Keratinocyte (primary cell): ENCODE data around the gene ERMARD. TPM values are rescaled to one million over a fixed set of nuclear protein-coding genes. Genes with fewer than 3 reads are reported as not detected.

Experiments used
- DNase-seq: peaks from one replicate; pipeline ENCODE4 v3.0.0-alpha.2; 2011; ENCODE audit warnings: low read depth, missing footprints, low spot score
- FAIRE-seq: peaks from 2 replicates; lab custom pipeline; 2011; peaks lifted over from hg19 to GRCh38; lab: Jason Lieb, UNC
- H2AFZ ChIP-seq: 2 replicates; pipeline ENCODE4 v1.6.0; 2012; ENCODE audit warnings: low read length, control low read depth, inconsistent platforms; ENCODE audit not compliant: control insufficient read depth
- H3K27ac ChIP-seq: 2 replicates; pipeline ENCODE4 v1.5.1; 2011; ENCODE audit warnings: low read length; ENCODE audit not compliant: control insufficient read depth, insufficient read depth
- H3K27me3 ChIP-seq: 3 replicates; pipeline ENCODE4 v1.6.0; 2011; ENCODE audit warnings: low read length; ENCODE audit not compliant: control insufficient read depth, insufficient read depth; ENCODE audit errors: extremely low read depth
- H3K36me3 ChIP-seq, 2 experiments: 2 replicates in 1 of 2; 3 replicates in 1 of 2; pipeline ENCODE4 v1.5.1; 2011; ENCODE audit warnings: low read length in 2 of 2, mild to moderate bottlenecking in 1 of 2; ENCODE audit not compliant: control insufficient read depth in 2 of 2, insufficient read depth in 2 of 2; ENCODE audit errors: extremely low read depth in 1 of 2
- H3K4me1 ChIP-seq: 3 replicates; pipeline ENCODE4 v1.5.1; 2011; ENCODE audit warnings: low read length; ENCODE audit not compliant: control insufficient read depth, insufficient read depth; ENCODE audit errors: extremely low read depth
- H3K4me2 ChIP-seq: 3 replicates; pipeline ENCODE4 v1.6.0; 2011; ENCODE audit warnings: low read depth, low read length; ENCODE audit not compliant: control insufficient read depth, insufficient read depth; ENCODE audit errors: extremely low read depth
- H3K4me3 ChIP-seq, 3 experiments: fragments of 200-600 bp in 1 of 3; sonication (generic) in 1 of 3; 2 replicates in 2 of 3; 3 replicates in 1 of 3; pipeline ENCODE4 v1.5.1; 2011 to 2016; ENCODE audit warnings: low read length in 3 of 3, mild to moderate bottlenecking in 3 of 3, control low read depth in 2 of 3, inconsistent platforms in 1 of 3, low read depth in 1 of 3, mixed read lengths in 1 of 3, mixed run types in 1 of 3, moderate library complexity in 1 of 3; ENCODE audit not compliant: control insufficient read depth in 2 of 3, insufficient read depth in 2 of 3; ENCODE audit errors: extremely low read depth in 1 of 3
- H3K79me2 ChIP-seq: 2 replicates; pipeline ENCODE4 v1.6.0; 2012; ENCODE audit warnings: low read length; ENCODE audit not compliant: control insufficient read depth, insufficient read depth
- H3K9ac ChIP-seq: 3 replicates; pipeline ENCODE4 v1.6.0; 2011; ENCODE audit warnings: low read length; ENCODE audit not compliant: control insufficient read depth, insufficient read depth; ENCODE audit errors: extremely low read depth
- H3K9me1 ChIP-seq: 3 replicates; pipeline ENCODE4 v1.6.0; 2011; ENCODE audit warnings: low read length; ENCODE audit not compliant: control insufficient read depth, insufficient read depth; ENCODE audit errors: extremely low read depth
- H3K9me3 ChIP-seq: 2 replicates; pipeline ENCODE4 v1.5.1; 2012; ENCODE audit warnings: low read depth, low read length; ENCODE audit not compliant: control insufficient read depth
- H4K20me1 ChIP-seq: 3 replicates; pipeline ENCODE4 v1.6.0; 2011; ENCODE audit warnings: low read length; ENCODE audit not compliant: control insufficient read depth, insufficient read depth; ENCODE audit errors: extremely low read depth
- EZH2 ChIP-seq: IDR thresholded peaks from one replicate; pipeline ENCODE4 v1.6.1; 2012; ENCODE audit warnings: inconsistent platforms, mild to moderate bottlenecking, low read length, moderate library complexity
- dilution Hi-C: fragments of 300-500 bp; cut with MboI; formaldehyde crosslinking; loops from one replicate; pipeline ENCODE4 v1.7.0; 2020; ENCODE audit warnings: low sequenced_read_pairs; ENCODE audit not compliant: extremely low pct_ligation_motif_present
- polyA plus RNA-seq, 5 experiments: library from polyadenylated mRNA; depleted of rRNA in 3 of 5; stranded (reverse) in 3 of 5; stranded (forward) in 1 of 5; unstranded in 1 of 5; fragments of >200 nt; gene quantifications; 1 replicate in 1 of 5; 2 replicates in 3 of 5; 3 replicates in 1 of 5; pipeline versions ENCODE4 v1.2.1 to v1.2.3, GENCODE V29; 2011 to 2012; ENCODE audit warnings: missing spikeins in 2 of 5, low read depth in 1 of 5, low replicate concordance in 1 of 5
- TF ChIP-seq, protein P1 (sequence below), 3 experiments: IDR thresholded peaks in 1 of 3; conservative IDR thresholded peaks in 1 of 3; optimal IDR thresholded peaks in 1 of 3; 2 replicates in 2 of 3; 3 replicates in 1 of 3; pipeline versions ENCODE3 to v1.5.1; 2011; ENCODE audit warnings: low read length in 3 of 3, mild to moderate bottlenecking in 3 of 3, moderate library complexity in 2 of 3, control low read depth in 1 of 3, inconsistent platforms in 1 of 3; ENCODE audit not compliant: insufficient read depth in 2 of 3; ENCODE audit errors: extremely low read depth in 1 of 3

The ERMARD gene
- polyA plus RNA-seq, 1 donor (not counting 4 experiments of a cell fraction or from before 2014, with no cell fraction given) = 37.9 TPM

GRCh38 chr6:169723991-169724493, 27.4 kb upstream of the ERMARD start:
- Histone ChIP-seq H3K27ac (no peak overlapping the region), H3K4me2 (no peak overlapping the region), H2AFZ (no peak overlapping the region), H3K9ac (peak overlapping the region; percentile 37), H3K36me3 (no peaks in the 10 kb centered on the region), H3K9me3 (no peaks in the 10 kb centered on the region), H3K4me1 (peaks cover 19% of the 10 kb centered on the region), H4K20me1 (peaks cover 2% of the 10 kb centered on the region), H3K4me3 (peak overlapping the region in 2 of 3 experiments; percentile 28 to 40), H3K27me3 (no peaks in the 10 kb centered on the region), H3K9me1 (no peaks in the 10 kb centered on the region), H3K79me2 (peaks cover 24% of the 10 kb centered on the region)
- DNase-seq (no peak), FAIRE-seq (no peak)
- TF ChIP-seq EZH2 = no peak
- TF ChIP-seq, protein P1, sequence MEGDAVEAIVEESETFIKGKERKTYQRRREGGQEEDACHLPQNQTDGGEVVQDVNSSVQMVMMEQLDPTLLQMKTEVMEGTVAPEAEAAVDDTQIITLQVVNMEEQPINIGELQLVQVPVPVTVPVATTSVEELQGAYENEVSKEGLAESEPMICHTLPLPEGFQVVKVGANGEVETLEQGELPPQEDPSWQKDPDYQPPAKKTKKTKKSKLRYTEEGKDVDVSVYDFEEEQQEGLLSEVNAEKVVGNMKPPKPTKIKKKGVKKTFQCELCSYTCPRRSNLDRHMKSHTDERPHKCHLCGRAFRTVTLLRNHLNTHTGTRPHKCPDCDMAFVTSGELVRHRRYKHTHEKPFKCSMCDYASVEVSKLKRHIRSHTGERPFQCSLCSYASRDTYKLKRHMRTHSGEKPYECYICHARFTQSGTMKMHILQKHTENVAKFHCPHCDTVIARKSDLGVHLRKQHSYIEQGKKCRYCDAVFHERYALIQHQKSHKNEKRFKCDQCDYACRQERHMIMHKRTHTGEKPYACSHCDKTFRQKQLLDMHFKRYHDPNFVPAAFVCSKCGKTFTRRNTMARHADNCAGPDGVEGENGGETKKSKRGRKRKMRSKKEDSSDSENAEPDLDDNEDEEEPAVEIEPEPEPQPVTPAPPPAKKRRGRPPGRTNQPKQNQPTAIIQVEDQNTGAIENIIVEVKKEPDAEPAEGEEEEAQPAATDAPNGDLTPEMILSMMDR (optimal IDR thresholded peaks at IDR 0.05 in 1 of 3, IDR thresholded peaks at IDR 0.05 in 1 of 3, conservative IDR thresholded peaks at IDR 0.05 in 1 of 3; ENCODE audit: extremely low read depth in 1 of 3, insufficient read depth in 2 of 3, low read length in 3 of 3) = no peak
- dilution Hi-C loops = no loop called here

DNA sequence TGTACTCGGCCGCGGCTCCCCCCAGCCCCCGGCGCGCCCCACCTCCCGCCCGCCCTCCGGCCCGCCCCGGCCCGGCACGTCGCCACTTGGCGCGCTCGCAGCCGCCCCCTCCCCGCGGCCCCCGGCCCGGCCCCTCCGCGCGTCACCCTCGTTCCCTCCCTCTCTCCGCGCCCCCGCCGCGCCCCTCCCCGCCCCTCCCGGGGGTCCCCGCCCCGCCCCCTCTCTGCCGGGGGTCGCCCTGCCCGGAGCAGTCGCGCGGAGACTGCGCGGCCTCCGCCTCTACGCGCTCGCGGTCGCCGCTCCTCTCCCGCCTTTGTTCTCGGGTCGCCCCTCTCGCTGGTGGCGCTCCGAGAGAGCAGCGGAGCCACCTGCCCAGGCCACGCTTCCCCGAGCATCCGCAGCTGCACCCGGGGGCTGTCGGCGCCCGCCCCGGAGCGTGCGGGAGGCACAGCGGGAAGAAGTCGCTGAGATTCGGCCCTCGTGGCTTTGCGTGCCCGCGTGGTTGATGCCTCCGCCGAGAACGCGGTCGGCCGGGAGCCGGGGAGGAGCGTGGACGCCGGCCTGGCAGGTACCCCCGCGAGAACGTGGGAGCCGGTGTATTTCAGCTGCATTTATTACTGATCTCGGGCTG, 26.8 kb upstream of the ERMARD start, which contains the start of gene PHF10:
TSS of gene PHF10 (minus strand) at position 7 of the 631 bp plus-strand sequence. CDS start 569 bp downstream, outside the sequence.
- Histone ChIP-seq H3K4me1 (peaks cover 19% of the 10 kb centered on the region), H3K4me2 (peak within 1 kb of the TSS; percentile 99), H3K4me3 (peak within 1 kb of the TSS; percentile 52 to 90 (median 87)), H3K9me1 (no peaks in the 10 kb centered on the region), H3K9ac (peak within 1 kb of the TSS; percentile 80), H2AFZ (peak within 1 kb of the TSS; percentile 81), H4K20me1 (peaks cover 2% of the 10 kb centered on the region), H3K79me2 (peaks cover 20% of the 10 kb centered on the region), H3K27ac (peak within 1 kb of the TSS; percentile 80), H3K36me3 (no peaks in the 10 kb centered on the region), H3K9me3 (no peaks in the 10 kb centered on the region), H3K27me3 (no peaks in the 10 kb centered on the region)
- dilution Hi-C loops = no loop called here
- TF ChIP-seq, protein P1 (optimal IDR thresholded peaks at IDR 0.05 in 1 of 3, IDR thresholded peaks at IDR 0.05 in 1 of 3, conservative IDR thresholded peaks at IDR 0.05 in 1 of 3; ENCODE audit: extremely low read depth in 1 of 3, insufficient read depth in 2 of 3, low read length in 3 of 3) = no peak
- TF ChIP-seq EZH2 = no peak
- DNase-seq (no peak), FAIRE-seq (no peak)
